ENCODE measurements around the gene NRDC.

GRCh38 chr1:51784997-51785421 is 93.5 kb downstream of the NRDC start:
- TF ChIP-seq GATA3 (IDR thresholded peaks at IDR 0.05; ENCODE audit: low read depth, low read length) (no peak), GATA2 (IDR thresholded peaks at IDR 0.05; ENCODE audit: low read depth, low read length) (no peak)
